Activated T-helper 17 cell treated with anti-CD3 and anti-CD28 coated beads, Interleukin-2, amount 50 U/mL, for 72 hours (primary cell): ENCODE results near the gene SHOC2. TPM values are rescaled to one million over a fixed set of nuclear protein-coding genes. Genes with fewer than 3 reads are reported as not detected.

ENCODE experiments used
- total RNA-seq, 2 donors: library from RNA; stranded (reverse); gene quantifications; one replicate each; pipeline ENCODE4 v1.2.3, GENCODE V29; 2022

Gene SHOC2
- total RNA-seq, 2 donors from 2014 or later, result 38.3 to 39.6 TPM

Other genes starting within 250 kb of the SHOC2 start
- gene PDCD4, start 47.7 kb upstream of the SHOC2 start, total RNA-seq, result 100 to 1,000 TPM in 1 of 2 donors, 10 to 100 TPM in 1; 59.0 to 140 TPM
- gene BBIP1, start 424 bp upstream of the SHOC2 start, total RNA-seq, result 10 to 100 TPM; 24.1 to 40.0 TPM
- gene ADRA2A, start 157.4 kb downstream of the SHOC2 start, total RNA-seq, result not detected